GM21619 (cell line): ENCODE measurements around the gene DOK6.
"Not testable (repeated sequence)": the region's sequence is repeated elsewhere in the genome, so short reads cannot be mapped to it uniquely, and the experiment has no call there.

Experiments
- ATAC-seq: cut with Tn5 transposase; IDR thresholded peaks from one replicate; pipeline ENCODE4 v1.9.1; 2021; ENCODE audit not compliant: unreplicated experiment

Gene DOK6

DNA sequence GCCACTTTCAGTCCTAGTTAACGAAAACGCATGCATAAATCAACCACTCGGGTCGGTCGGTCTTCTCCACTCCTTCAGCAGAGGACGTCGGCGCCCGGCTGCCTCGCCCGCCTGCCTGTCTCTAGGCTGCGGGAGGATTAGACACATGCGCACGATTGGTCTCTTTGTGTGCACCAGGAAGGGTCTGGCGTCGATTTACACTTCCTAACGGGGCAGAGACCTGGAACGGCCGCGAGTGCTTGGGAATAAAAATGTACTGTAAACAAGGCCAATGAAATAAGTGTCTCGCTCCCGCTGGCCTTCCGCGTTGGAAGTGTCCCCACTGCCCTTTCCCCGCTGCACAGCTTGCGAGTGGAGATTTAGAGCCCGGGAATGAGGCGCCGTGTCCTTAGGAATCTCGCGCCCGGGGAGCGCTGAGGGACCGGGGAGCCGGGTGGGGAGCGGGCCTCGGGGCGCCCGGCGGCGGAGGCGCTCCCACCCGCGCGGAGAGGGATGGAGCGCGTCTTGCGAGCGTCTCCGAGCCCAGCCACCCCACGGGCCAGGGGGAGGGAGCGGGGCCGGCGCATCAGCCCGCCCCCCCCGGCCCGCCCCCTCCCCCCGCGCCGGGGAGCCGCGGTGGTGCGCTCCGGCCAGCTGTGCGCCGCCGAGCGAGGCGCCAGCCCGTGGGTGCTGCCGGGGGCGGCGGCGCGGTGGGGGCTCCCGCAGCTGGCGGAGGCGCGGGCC is at the start of gene DOK6:
Gene DOK6, plus strand, starts transcription at position 636 of the 723 bp plus-strand sequence.
- no peak for ATAC-seq

GRCh38 chr18:69353023-69353422 is 47.7 kb upstream of the DOK6 start:
- no peak for ATAC-seq

GRCh38 chr18:69357590-69357989 is 43.1 kb upstream of the DOK6 start:
- ATAC-seq = no peak

DNA sequence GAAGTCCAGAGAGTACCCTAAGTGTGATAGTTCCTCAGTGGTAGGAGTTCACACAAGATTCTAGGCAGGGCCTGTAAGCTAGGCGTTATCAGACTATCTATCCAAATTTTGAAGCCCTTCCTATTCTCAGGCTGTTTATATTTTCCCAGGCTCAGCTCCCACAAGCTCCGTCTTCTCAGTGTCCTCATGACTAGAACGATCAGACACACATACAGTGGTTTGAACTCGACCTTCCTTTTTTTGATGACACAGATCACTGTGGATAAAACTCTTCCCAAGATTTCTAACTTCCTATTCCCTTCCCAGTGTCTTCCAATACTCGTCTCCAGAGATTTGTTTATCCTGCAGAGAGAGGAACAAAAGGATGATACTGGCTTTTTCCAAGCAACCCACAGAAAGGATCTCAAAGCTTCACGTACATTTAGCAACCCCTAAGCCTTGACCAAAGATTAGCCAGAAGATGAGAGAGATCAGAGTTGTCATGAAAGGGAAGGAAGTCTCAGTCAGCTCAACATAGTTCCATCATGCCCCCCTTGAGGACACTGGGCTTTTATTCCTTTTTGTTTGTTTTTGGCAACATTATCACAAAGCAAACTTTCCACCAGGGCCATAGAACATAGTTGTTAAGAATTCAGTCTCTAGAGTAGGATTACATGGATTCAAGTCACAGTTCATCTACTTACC is 42.3 kb upstream of the DOK6 start:
- ATAC-seq = no peak

- ATAC-seq = not testable (repeated sequence)
Measured at GRCh38 chr18:69359768-69360167, 40.9 kb upstream of the DOK6 start.

GRCh38 chr18:69364930-69365329 is 35.8 kb upstream of the DOK6 start:
- ATAC-seq = no peak

- ATAC-seq = no peak
Measured at GRCh38 chr18:69365658-69366057, 35.0 kb upstream of the DOK6 start.

GRCh38 chr18:69367104-69367503 is 33.6 kb upstream of the DOK6 start:
- no peak for ATAC-seq

GRCh38 chr18:69371729-69372128 is 29.0 kb upstream of the DOK6 start:
- ATAC-seq = no peak

- ATAC-seq = no peak
Measured at GRCh38 chr18:69380324-69380723, 20.4 kb upstream of the DOK6 start.

DNA sequence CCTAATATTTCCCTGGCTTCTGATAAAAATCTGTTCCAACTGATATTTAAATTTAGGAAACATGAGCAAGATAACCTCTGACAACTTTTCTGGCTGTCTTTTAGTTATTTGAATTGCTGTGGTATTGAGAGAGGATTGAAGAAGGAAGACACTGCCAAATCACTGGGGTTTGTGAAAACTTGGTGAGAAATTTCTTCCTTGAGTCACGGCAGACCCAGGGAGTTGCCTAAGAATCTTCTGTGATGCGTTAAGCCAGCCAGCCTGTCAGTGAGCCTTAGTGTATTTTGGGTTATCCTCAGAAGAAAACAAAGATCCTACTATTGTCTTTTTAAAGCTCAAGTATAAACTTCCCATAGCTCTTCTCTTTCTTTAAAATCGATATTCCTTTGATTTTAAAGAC is 17.5 kb upstream of the DOK6 start:
- ATAC-seq = no peak

- no peak for ATAC-seq
Measured at GRCh38 chr18:69387186-69387585, 13.5 kb upstream of the DOK6 start.

- no peak for ATAC-seq
Measured at GRCh38 chr18:69388222-69388621, 12.5 kb upstream of the DOK6 start.

- ATAC-seq = no peak
Measured at GRCh38 chr18:69397096-69397495, 3.6 kb upstream of the DOK6 start.

DNA sequence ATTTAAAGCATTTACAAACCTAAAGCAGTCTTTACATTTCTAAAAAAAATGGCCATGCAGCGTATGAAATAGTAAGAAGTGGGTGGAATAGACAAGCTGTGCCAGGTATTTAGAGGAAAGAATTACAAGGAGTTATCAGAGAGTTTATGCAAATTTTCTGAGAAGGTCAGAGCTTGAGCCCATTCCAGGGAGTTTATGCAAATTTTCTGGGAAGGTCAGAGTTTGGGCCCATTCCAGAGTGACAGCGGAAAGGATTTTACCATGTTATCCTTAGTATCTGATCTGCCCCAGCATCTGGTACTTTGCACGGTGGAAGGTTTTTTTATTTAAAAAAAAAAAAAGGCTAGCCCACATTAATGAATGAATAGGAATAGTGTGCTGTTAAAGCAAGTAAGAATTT is 1.4 kb upstream of the DOK6 start:
- ATAC-seq = no peak

GRCh38 chr18:69400976-69401225 is 213 bp downstream of the DOK6 start:
- no peak for ATAC-seq

DNA sequence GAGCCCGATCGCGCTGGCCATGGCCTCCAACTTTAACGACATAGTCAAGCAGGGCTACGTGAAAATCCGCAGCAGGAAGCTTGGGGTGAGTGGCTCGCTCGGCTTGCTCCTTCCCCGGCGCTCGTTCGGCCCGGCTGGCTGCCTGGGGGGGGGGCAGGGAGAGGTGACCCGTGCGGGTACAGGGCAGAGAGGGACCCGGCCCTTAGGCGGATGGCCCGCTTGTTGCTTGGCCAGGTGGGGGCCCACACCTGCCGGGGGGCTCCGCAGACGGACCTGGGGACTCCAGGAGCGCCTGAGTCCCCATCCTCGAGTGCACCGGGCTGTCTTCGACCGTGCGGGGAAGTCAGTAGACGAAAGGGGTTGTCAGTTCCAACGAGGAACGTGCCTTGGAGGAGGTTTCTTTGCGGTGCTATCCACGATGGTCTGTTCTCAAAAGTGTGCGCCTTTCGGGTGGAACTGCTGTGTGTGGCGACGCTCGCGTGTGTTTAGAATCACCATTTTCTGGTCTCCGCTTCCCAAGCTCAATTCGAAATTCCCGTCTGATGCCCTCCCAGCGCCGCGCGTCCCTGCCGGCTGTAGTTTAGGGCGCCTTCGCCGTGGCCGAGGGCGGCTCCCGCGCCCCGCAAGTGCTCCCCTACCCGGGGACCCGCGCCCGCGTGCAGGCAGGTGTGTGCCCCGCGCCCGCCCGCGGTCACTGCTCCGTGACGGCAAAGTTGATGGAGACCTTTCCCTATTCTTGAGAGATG is 711 bp downstream of the DOK6 start:
- no peak for ATAC-seq

DNA sequence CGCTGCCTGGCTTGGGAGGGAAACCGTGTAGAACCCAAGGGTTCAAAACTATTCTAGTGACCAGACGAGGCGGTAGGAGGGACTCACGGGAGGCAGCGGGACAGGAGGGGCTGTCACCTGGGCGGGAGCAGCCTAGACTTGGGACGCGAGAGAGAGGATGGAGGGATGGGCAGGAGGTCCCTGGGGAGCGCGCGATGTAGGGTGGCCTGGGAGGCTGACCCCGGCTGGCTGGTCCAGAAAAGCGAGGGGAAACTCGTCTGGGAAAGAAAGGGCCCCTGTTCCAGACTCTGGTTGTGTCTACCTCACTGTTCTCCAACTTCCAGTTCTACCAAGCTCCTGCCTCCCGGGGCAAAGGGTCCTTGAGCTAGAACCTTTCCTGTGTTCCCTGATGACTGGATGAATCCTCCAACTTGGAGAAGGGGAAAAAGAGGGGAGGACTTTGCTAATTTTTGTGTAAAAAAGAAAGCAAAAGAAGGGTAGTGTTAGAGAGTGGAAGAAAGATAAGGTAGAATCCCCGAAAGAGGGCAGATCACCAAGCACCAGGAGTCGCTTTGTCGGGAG is 1.4 kb downstream of the DOK6 start:
- no peak for ATAC-seq

GRCh38 chr18:69402533-69402989 is 1.9 kb downstream of the DOK6 start:
- no peak for ATAC-seq

GRCh38 chr18:69408522-69408921 is 7.8 kb downstream of the DOK6 start:
- ATAC-seq = no peak

DNA sequence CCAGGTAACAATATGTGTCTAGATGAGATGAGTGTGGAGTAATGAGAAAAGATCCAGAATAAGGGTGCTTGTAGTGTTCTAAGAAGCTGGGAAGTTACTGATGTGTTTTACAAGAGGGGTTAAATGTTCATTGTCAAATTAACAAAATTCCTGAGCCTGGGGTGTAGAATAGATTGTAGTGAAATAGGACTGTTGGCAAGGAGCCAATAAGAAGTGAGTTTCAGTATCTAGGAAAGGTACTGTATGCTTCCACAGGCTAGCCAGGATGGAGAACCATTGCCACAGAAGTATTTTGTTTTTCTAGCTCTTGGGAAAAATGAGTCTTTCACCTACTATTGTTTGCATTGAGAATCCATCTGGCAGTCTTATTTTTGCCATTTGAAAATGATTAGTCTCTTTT is 10.5 kb downstream of the DOK6 start:
- ATAC-seq = no peak

- no peak for ATAC-seq
Measured at GRCh38 chr18:69414184-69414583, 13.5 kb downstream of the DOK6 start.
